WTC11 (cell line): Measurements from ENCODE around the gene PRAF2. TPM values are rescaled to one million over a fixed set of nuclear protein-coding genes. Genes with fewer than 3 reads are reported as not detected.

Source experiments
- ATAC-seq: fragments of 200-7000 bp; cut with Tn5 transposase; 2 replicates; pipeline ENCODE4 v1.10.0; 2021; ENCODE audit warnings: mild to moderate bottlenecking, moderate library complexity
- CTCF ChIA-PET: fragments of 300-600 bp; sonication (Branson Sonifier 250); formaldehyde crosslinking; loops from one replicate; lab custom pipeline; 2021; ENCODE audit warnings: antibody characterized with exemption; lab: Charles Lee
- POLR2A ChIA-PET: fragments of 350-600 bp; sonication (Branson Sonifier 250); formaldehyde crosslinking; loops from one replicate; lab custom pipeline; 2021; ENCODE audit warnings: antibody characterized with exemption; lab: Charles Lee
- DNase-seq: peaks from one replicate; pipeline ENCODE4 v3.0.0; 2021; ENCODE audit warnings: low spot score
- H3K27ac Mint-ChIP-seq: 2 replicates; pipeline ENCODE4 v1.8.0; 2021; ENCODE audit warnings: mixed read lengths
- H3K27me3 Mint-ChIP-seq: 2 replicates; pipeline ENCODE4 v1.8.0; 2021; ENCODE audit warnings: low read depth, mild to moderate bottlenecking, moderate library complexity, mixed read lengths
- H3K36me3 Mint-ChIP-seq: 2 replicates; pipeline ENCODE4 v1.8.0; 2021; ENCODE audit warnings: mixed read lengths
- H3K4me1 Mint-ChIP-seq: 2 replicates; pipeline ENCODE4 v1.8.0; 2022; ENCODE audit warnings: mixed read lengths
- H3K4me3 Mint-ChIP-seq: 2 replicates; pipeline ENCODE4 v1.8.0; 2021; ENCODE audit warnings: mild to moderate bottlenecking, moderate library complexity, mixed read lengths
- H3K9me3 Mint-ChIP-seq: 2 replicates; pipeline ENCODE4 v1.8.0; 2021; ENCODE audit warnings: mixed read lengths
- ETV6 ChIP-seq: sonication (generic); formaldehyde crosslinking; IDR thresholded peaks from 2 replicates; pipeline ENCODE4 v1.8.1; 2022; ENCODE audit warnings: mild to moderate bottlenecking, missing genetic modification reagents
- FOXP1 ChIP-seq: sonication (generic); formaldehyde crosslinking; IDR thresholded peaks from 2 replicates; pipeline ENCODE4 v1.8.0; 2022; ENCODE audit warnings: missing genetic modification reagents, mild to moderate bottlenecking, moderate library complexity, borderline replicate concordance
- GTF2I ChIP-seq: fragments of 250-450 bp; sonication (Bioruptor Pico); conservative IDR thresholded peaks from 2 replicates; pipeline ENCODE4 v1.4.0; 2021; ENCODE audit warnings: mild to moderate bottlenecking
- IRF1 ChIP-seq: sonication (generic); formaldehyde crosslinking; IDR thresholded peaks from 2 replicates; pipeline ENCODE4 v1.8.0; 2023; ENCODE audit warnings: missing genetic modification reagents
- IRF2 ChIP-seq: sonication (generic); formaldehyde crosslinking; IDR thresholded peaks from 2 replicates; pipeline ENCODE4 v1.8.0; 2022; ENCODE audit warnings: low read depth, missing genetic modification reagents, borderline replicate concordance
- JAZF1 ChIP-seq: fragments of 250-450 bp; sonication (Bioruptor Pico); IDR thresholded peaks from 2 replicates; pipeline ENCODE4 v1.9.0; 2021; ENCODE audit warnings: moderate library complexity, mild to moderate bottlenecking, inconsistent platforms
- NFE2L1 ChIP-seq: sonication (generic); formaldehyde crosslinking; IDR thresholded peaks from 2 replicates; pipeline ENCODE4 v1.8.1; 2023; ENCODE audit warnings: missing genetic modification reagents
- NFYB ChIP-seq: sonication (generic); formaldehyde crosslinking; conservative IDR thresholded peaks from 2 replicates; pipeline ENCODE4 v1.8.0; 2022; ENCODE audit warnings: low read depth, missing genetic modification reagents
- NR2C2 ChIP-seq: sonication (generic); formaldehyde crosslinking; IDR thresholded peaks from 2 replicates; pipeline ENCODE4 v1.8.0; 2022; ENCODE audit warnings: mild to moderate bottlenecking, missing genetic modification reagents
- RORB ChIP-seq: fragments of 250-450 bp; sonication (Bioruptor Pico); IDR thresholded peaks from 2 replicates; pipeline ENCODE4 v1.9.0; 2021; ENCODE audit warnings: mild to moderate bottlenecking
- SMAD3 ChIP-seq: sonication (generic); formaldehyde crosslinking; IDR thresholded peaks from 2 replicates; pipeline ENCODE4 v1.8.0; 2022; ENCODE audit warnings: missing genetic modification reagents, mild to moderate bottlenecking, borderline replicate concordance
- SP1 ChIP-seq: sonication (generic); formaldehyde crosslinking; conservative IDR thresholded peaks from 2 replicates; pipeline ENCODE4 v1.8.1; 2022; ENCODE audit warnings: missing genetic modification reagents
- ZMAT4 ChIP-seq: fragments of 250-450 bp; sonication (Bioruptor Pico); IDR thresholded peaks from 2 replicates; pipeline ENCODE4 v1.9.0; 2021; ENCODE audit warnings: mild to moderate bottlenecking
- ZNF138 ChIP-seq: sonication (generic); formaldehyde crosslinking; conservative IDR thresholded peaks from 2 replicates; pipeline ENCODE4 v1.8.1; 2022; ENCODE audit warnings: mild to moderate bottlenecking, moderate library complexity, missing genetic modification reagents
- ZNF232 ChIP-seq: sonication (generic); formaldehyde crosslinking; IDR thresholded peaks from 2 replicates; pipeline ENCODE4 v1.8.0; 2022; ENCODE audit warnings: mild to moderate bottlenecking, missing genetic modification reagents
- ZNF263 ChIP-seq: sonication (generic); formaldehyde crosslinking; IDR thresholded peaks from 2 replicates; pipeline ENCODE4 v1.8.1; 2022; ENCODE audit warnings: low read depth, mild to moderate bottlenecking, moderate library complexity, missing genetic modification reagents
- ZNF396 ChIP-seq: fragments of 250-450 bp; sonication (Bioruptor Pico); IDR thresholded peaks from 2 replicates; pipeline ENCODE4 v1.8.0; 2021; ENCODE audit warnings: mild to moderate bottlenecking, moderate library complexity, borderline replicate concordance
- ZNF532 ChIP-seq: fragments of 250-450 bp; sonication (Bioruptor Pico); IDR thresholded peaks from 2 replicates; pipeline ENCODE4 v1.9.0; 2021; ENCODE audit warnings: mild to moderate bottlenecking, borderline replicate concordance
- total RNA-seq: library from RNA; stranded (reverse); gene quantifications from 3 replicates; pipeline ENCODE4 v1.2.3, GENCODE V29; 2021
- TF ChIP-seq, protein P1 (sequence below): fragments of 200-600 bp; IDR thresholded peaks from 2 replicates; pipeline ENCODE4 v1.8.0; 2022; ENCODE audit warnings: antibody characterized with exemption
- TF ChIP-seq, protein P2 (sequence below): sonication (generic); formaldehyde crosslinking; IDR thresholded peaks from 2 replicates; pipeline ENCODE4 v1.8.0; 2023; ENCODE audit warnings: mild to moderate bottlenecking, missing genetic modification reagents

PRAF2 gene
- total RNA-seq, 1 experiment from 2014 or later, result 14.8 TPM

- ChIA-PET CTCF (interaction anchor here (0.6 to 2.7 kb wide), 8 partner anchors 10 to 281 kb away, joined by 3 to 14 read pairs (median 4); partner anchors contain the start of genes GRIPAP1, KCND1, MAGIX and PRAF2), POLR2A (interaction anchor here (0.7 to 1.7 kb wide), 3 partner anchors 41 to 743 kb away, joined by 4 to 10 read pairs (median 4); partner anchors contain the start of gene GRIPAP1)
- no peaks in the 10 kb centered on the region for H3K9me3 Mint-ChIP-seq
- ATAC-seq, result peak; percentile 81
- H3K4me1 Mint-ChIP-seq, result peaks cover 29% of the 10 kb centered on the region
- H3K27ac Mint-ChIP-seq, result peak within 1 kb of the TSS; percentile 97
- TF ChIP-seq SMAD3 (no peak), SP1 (CRISPR knock-in tag) (peak; percentile 47; the same call in 1 of the 2 replicates), NFYB (CRISPR knock-in tag) (0 out of 2 replicates have a peak, but pooled peaks have one; percentile 23), ZMAT4 (CRISPR knock-in tag) (no peak), ETV6 (CRISPR knock-in tag) (no peak), IRF2 (no peak), ZNF232 (CRISPR knock-in tag) (no peak), ZNF263 (peak; percentile 51; the same call in 1 of the 2 replicates), NFE2L1 (no peak), FOXP1 (no peak), GTF2I (CRISPR knock-in tag) (0 out of 2 replicates have a peak, but pooled peaks have one; percentile 68)
- TF ChIP-seq, protein P1, sequence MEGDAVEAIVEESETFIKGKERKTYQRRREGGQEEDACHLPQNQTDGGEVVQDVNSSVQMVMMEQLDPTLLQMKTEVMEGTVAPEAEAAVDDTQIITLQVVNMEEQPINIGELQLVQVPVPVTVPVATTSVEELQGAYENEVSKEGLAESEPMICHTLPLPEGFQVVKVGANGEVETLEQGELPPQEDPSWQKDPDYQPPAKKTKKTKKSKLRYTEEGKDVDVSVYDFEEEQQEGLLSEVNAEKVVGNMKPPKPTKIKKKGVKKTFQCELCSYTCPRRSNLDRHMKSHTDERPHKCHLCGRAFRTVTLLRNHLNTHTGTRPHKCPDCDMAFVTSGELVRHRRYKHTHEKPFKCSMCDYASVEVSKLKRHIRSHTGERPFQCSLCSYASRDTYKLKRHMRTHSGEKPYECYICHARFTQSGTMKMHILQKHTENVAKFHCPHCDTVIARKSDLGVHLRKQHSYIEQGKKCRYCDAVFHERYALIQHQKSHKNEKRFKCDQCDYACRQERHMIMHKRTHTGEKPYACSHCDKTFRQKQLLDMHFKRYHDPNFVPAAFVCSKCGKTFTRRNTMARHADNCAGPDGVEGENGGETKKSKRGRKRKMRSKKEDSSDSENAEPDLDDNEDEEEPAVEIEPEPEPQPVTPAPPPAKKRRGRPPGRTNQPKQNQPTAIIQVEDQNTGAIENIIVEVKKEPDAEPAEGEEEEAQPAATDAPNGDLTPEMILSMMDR, result peak; percentile 51
- peak; percentile 97 for DNase-seq
- H3K4me3 Mint-ChIP-seq, result peak within 1 kb of the TSS; percentile 88
- H3K27me3 Mint-ChIP-seq, result no peaks in the 10 kb centered on the region; the same call in 1 of the 2 replicates
- peaks cover 13% of the 10 kb centered on the region for H3K36me3 Mint-ChIP-seq
Observed at GRCh38 chrX:49043220-49043986, 30.4 kb downstream of the PRAF2 start, which contains the start of gene TFE3. Gene TFE3, minus strand, starts transcription at chrX:49043357. Its CDS starts 131 bp downstream, at chrX:49043226.

DNA sequence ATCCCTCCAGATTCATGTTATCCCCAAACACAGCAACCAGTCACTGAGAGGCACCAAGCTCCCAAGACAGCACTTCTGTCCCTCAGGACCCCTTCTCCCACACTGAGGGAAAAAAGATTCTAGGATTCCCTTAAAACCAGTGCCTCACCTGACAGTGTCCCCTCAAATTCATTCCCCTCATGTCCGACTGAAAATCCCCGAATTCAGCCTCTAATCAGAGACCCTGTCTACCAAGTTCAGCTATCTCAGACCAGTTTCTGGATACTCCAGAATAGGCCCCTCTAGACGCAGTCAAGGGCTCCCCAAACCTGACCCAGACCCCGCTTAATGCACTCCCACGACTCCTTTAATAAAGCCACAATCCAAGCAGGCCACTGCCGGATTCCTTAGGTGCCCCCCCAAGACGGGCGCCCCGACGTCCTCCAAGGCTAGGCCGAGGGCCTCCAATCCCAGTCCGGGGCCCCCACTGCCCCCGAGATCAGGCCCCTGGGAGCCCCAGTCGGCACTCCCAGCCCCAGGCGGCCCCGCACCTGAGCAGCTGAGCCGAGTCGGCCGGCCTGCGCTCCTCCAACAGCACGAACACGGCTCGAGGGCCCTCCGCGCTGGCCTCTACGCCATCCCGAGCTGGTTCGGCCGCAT lies 31.1 kb downstream of the PRAF2 start:
- H3K27me3 Mint-ChIP-seq, result no peaks in the 10 kb centered on the region; the same call in 1 of the 2 replicates
- peak overlapping the region; percentile 88 for H3K4me3 Mint-ChIP-seq
- TF ChIP-seq RORB (CRISPR knock-in tag) (no peak), JAZF1 (CRISPR knock-in tag) (no peak), FOXP1 (no peak), ZNF396 (no peak), ZNF138 (CRISPR knock-in tag) (no peak), ZNF532 (CRISPR knock-in tag) (no peak), IRF1 (no peak), ZNF232 (CRISPR knock-in tag) (no peak), NR2C2 (CRISPR knock-in tag) (no peak), NFE2L1 (no peak)
- TF ChIP-seq, protein P2, sequence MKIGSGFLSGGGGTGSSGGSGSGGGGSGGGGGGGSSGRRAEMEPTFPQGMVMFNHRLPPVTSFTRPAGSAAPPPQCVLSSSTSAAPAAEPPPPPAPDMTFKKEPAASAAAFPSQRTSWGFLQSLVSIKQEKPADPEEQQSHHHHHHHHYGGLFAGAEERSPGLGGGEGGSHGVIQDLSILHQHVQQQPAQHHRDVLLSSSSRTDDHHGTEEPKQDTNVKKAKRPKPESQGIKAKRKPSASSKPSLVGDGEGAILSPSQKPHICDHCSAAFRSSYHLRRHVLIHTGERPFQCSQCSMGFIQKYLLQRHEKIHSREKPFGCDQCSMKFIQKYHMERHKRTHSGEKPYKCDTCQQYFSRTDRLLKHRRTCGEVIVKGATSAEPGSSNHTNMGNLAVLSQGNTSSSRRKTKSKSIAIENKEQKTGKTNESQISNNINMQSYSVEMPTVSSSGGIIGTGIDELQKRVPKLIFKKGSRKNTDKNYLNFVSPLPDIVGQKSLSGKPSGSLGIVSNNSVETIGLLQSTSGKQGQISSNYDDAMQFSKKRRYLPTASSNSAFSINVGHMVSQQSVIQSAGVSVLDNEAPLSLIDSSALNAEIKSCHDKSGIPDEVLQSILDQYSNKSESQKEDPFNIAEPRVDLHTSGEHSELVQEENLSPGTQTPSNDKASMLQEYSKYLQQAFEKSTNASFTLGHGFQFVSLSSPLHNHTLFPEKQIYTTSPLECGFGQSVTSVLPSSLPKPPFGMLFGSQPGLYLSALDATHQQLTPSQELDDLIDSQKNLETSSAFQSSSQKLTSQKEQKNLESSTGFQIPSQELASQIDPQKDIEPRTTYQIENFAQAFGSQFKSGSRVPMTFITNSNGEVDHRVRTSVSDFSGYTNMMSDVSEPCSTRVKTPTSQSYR (CRISPR knock-in tag), result no peak
- peak overlapping the region; percentile 90 for H3K27ac Mint-ChIP-seq
- peaks cover 29% of the 10 kb centered on the region for H3K4me1 Mint-ChIP-seq
- peaks cover 17% of the 10 kb centered on the region for H3K36me3 Mint-ChIP-seq
- H3K9me3 Mint-ChIP-seq, result no peaks in the 10 kb centered on the region
- DNase-seq (peak; percentile 10), ATAC-seq (no peak)
- POLR2A ChIA-PET, result interaction anchor here (0.9 to 1.7 kb wide), 3 partner anchors 15 to 40 kb away, joined by 3 to 10 read pairs (median 3); partner anchors contain the start of genes GRIPAP1 and WDR45
- CTCF ChIA-PET, result interaction anchor here (0.6 to 2.7 kb wide), 2 partner anchors 70 to 120 kb away, joined by 3 to 14 read pairs; partner anchors contain the start of genes KCND1 and MAGIX
